T-helper 1 cell (primary cell): ENCODE measurements around the gene EMP2.
"Not testable (repeated sequence)": the region's sequence is repeated elsewhere in the genome, so short reads cannot be mapped to it uniquely, and the experiment has no call there.

Experiments used
- DNase-seq, 5 donors: peaks; one replicate each; pipeline ENCODE4 v3.0.0-alpha.2; 2012 to 2020

EMP2 gene

DNA sequence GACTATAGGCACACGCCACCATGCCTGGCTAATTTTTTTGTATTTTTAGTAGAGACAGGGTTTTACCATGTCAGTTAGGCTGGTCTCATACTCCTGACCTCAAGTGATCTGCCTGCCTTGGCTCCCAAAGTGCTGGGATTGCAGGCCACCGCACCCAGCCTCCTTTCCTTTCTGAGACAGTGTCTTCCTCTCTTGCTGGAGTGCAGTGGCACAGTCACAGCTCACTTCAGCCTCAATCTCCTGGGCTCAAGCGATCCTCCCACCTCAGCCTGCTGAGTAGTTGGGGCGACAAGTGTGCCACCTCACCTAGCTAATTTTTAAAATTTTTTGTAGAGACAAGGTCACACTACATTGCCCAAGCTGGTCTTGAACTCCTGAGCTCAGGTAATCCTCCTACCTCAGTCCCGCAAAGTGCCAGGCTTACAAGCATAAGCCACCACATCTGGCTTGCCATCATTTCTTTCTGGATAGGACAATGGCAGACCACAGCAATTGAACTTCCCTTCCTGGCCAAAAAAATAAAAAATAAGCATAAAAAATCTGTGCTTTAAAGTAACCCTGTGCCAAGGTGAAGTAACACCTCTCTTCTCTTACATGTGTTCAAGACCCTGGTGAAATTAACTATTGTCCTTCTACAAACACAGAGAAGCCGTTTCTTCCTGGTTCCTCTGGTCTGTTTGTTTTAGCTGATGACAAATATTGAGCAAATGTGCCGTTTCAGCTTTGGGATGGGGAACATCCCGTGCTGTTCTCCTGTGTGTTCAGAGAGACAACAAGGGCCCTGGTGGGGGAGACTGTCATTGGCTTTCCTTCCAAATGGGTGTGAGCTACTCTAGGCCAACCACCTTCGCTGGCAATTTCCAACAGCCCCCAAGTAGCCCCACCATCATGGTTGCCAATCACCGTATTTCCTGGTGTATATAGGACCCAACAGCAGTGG is 60.2 kb downstream of the EMP2 start:
- no peak for DNase-seq

- no peak for DNase-seq
Measured at GRCh38 chr16:10519297-10519696, 61.1 kb downstream of the EMP2 start.

GRCh38 chr16:10518479-10519041 is 61.8 kb downstream of the EMP2 start:
- DNase-seq, result no peak

DNA sequence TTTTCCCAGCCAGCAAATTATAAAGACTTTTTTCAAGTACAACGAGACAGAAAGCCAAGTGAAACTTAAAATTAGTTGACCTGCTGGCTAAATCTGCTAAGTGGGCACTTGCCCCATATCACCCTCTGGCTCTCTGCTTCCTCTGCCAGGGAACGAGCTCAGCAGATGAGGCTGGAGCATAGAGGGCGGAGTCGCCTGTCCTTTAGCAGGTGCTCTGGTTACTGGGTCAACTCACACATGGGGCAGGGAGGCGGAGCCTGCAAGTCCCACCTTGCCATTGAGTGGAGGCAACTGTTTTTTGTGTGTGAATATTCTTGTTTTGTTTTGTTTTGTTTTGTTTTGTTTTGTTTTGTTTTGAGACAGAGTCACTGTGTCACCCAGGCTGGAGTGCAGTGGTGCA is 62.5 kb downstream of the EMP2 start:
- DNase-seq, result no peak

- DNase-seq, result peak in 3 of 5 donors; percentile 9 to 43 (median 36)
Measured at GRCh38 chr16:10514369-10515055, 65.9 kb downstream of the EMP2 start.

DNA sequence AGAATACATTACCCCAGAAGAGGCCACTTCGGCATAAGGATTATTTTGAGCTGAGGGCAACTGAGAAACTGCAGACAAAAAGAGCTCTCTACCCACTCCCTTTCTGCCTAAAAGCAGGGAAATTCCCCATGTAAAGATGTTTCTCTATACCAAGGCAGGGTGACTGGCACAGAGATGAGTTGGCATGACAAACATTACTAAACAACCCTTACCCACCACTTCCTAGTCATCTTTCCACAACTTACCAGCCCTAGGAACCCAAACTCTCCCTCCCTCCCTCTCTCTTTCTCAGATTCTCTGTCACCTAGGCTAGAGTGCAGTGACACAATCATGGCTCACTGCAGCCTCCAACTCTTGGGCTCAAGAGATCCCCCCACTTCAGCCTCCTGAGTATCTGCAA is 68.6 kb downstream of the EMP2 start:
- DNase-seq, result peak in 1 of 5 donors; percentile 42

DNA sequence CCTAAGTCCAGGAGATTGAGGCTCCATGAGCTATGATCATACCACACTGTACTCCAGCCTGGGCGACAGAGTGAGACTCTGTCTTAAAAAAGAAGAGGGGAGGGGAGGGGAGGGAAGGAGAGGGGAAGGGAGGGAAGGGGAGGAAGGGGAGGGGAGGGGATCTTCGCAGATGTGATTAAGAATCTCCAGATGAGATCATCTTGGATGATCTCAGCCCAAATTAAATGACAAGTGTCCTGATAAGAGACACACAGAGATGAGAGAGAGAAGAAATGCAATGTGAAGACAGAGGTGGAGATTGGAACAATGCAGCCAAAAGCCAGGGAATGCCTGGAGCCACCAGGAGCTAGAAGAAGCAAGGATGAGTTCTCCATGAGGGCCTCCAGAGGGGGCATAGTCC is 70.1 kb downstream of the EMP2 start:
- DNase-seq, result no peak

GRCh38 chr16:10509534-10510025 is 70.8 kb downstream of the EMP2 start:
- DNase-seq, result peak; percentile 19 to 75 (median 57)

GRCh38 chr16:10505286-10505685 is 75.1 kb downstream of the EMP2 start:
- not testable (repeated sequence) for DNase-seq

DNA sequence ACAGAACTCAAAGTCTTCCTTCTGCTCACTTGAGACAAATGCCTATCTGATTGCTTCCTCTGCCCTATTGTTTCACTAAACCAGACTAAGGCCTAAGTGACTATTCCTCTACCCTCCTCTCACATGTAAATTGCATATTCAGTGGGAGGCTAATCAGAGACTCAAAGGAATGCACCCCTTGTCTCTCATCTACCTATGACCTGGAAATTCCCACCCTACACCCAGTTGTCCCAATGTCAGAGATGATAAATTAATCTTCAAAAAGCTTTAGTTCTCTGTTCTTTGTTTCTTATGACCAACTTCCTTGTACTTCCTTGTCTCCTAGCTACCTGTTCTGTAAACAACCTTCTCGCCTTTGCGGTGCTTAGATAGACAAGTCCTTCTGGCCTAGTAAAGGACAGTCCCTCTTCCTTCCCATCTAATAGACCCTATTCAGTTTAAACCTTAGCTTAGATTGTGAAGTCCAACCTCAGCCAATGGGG is 76.0 kb downstream of the EMP2 start:
- DNase-seq, result no peak

DNA sequence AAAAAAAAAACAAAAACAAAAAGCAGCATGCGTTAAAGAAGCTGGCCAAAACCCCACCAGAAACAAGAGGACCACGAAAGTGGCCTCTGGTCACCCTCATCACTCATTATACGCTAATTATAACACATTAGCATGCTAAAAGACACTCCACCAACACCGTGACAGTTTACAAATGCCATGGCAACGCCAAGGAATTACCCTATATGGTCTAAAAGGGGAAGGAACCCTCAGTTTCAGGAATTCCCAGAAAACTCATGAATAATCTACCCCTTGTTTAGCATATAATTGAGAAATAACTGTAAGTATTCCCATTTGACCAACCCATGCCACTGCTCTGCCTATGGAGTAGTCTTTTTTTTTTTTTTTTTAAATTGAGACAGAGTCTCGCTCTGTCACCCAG is 77.6 kb downstream of the EMP2 start:
- DNase-seq, result no peak

GRCh38 chr16:10501016-10501607 is 79.3 kb downstream of the EMP2 start:
- peak in 1 of 5 donors; percentile 23 for DNase-seq

DNA sequence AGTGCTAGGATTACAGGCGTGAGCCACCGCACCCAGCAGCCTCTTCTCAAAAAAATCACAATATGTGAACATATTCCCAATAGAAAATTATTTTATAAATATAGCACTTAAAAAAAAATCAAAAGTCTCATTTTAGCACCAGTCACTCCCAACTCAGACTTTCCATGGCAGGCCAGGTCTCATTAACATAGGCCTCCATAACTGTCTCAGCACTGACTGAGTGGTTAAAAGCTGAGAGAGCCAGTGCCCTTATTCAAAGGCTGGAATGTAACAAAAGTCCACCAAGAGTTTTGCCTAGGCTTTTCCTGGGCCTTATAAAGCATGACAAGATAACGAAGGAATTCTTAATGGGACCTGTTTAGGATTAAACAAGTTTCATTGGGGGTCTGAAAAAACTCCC is 79.8 kb downstream of the EMP2 start:
- DNase-seq, result no peak

- peak in 1 of 5 donors; percentile 25 for DNase-seq
Measured at GRCh38 chr16:10497132-10498101, 83.0 kb downstream of the EMP2 start.

- DNase-seq, result no peak
Measured at GRCh38 chr16:10495031-10495345, 85.4 kb downstream of the EMP2 start.

- no peak for DNase-seq
Measured at GRCh38 chr16:10494343-10495030, 85.9 kb downstream of the EMP2 start.

DNA sequence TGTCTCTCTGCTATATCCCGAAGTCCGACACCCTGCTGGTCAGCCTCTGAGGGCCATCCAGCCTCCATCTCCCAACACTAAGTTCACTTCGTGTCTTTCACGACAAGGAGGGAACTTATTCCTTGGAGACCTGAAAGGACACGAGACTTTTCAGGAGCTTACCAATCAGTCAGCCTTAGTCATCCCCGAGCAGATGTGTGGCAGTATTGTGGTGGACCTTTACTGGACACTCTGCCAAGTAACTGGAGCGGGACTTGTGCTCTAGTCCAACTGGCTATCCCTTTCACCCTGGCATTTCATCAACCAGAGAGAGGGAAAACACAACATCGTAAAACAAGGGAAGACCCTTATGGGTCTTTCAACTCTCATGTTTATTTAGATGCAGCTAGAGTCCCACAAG is 87.1 kb downstream of the EMP2 start:
- no peak for DNase-seq

DNA sequence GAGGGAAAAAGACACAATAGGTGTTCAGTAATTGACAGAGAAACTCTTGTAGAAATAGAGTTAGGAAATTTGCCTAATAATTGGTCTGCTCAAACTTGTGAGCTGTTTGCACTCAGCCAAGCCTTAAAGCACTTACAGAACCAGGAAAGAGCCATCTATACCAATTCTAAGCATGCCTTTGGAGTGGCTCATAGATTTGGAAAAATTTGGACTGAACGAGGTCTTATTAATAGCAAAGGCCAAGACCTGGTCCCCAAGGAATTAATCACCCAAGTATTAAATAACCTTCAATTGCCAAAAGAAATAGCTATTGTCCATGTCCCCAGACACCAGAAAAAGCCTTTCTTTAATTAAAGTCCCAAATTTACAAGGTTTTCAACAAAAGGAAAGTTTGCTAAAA is 90.3 kb downstream of the EMP2 start:
- no peak for DNase-seq

DNA sequence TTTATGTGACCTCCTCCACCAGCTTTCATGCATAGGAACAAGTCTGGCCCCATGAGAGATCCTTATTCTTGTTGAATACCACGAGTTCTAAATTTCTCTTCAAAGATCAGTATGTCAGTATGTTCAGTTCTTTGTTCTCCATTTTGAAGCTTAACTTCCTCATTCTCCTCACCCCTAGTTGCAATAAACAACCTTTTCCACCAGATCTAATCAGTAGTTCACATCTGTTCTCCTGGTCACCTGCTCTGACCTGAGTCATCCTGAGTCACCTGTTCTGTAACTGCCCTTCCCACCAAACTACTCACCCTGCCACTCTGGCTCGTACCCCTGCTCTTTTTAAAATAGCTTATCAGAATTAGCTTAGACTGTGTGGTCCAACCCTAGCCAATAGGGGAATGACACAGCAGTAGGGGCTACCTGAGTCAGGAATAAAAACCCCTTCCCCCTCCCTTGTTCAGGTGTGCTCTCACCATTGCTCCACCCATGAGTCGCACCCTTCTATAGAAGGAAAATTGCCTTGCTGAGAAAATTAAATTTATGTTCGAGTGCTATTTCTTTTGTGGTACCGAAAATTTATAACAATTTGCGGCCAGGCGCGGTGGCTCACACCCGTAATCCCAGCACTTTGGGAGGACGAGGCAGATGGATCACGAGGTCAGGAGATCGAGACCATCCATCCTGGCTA is 94.6 kb downstream of the EMP2 start:
- DNase-seq, result no peak

DNA sequence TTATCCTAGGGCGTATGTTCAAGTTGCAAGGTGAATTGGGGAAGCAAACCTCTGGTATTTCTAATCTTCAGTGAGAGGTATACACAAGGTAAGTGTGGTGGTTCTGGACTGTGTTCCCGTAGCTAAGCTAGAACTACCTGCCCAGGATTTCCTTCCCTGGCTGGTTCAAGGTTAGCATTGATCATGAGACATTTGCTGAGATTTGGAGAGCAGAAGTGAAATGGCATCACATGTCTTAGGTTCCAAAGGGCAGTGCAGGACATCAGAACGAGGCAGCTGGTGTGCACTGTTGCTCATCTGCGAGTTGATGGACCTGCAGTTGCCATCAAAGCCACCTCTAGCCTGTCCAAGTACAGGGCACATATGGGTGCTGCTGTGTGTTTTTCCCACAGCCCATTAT is 95.2 kb downstream of the EMP2 start:
- no peak for DNase-seq

GRCh38 chr16:10480151-10480550 is 100.2 kb downstream of the EMP2 start:
- no peak for DNase-seq
